ENCODE results near the gene PSRC1.

Gene PSRC1

DNA sequence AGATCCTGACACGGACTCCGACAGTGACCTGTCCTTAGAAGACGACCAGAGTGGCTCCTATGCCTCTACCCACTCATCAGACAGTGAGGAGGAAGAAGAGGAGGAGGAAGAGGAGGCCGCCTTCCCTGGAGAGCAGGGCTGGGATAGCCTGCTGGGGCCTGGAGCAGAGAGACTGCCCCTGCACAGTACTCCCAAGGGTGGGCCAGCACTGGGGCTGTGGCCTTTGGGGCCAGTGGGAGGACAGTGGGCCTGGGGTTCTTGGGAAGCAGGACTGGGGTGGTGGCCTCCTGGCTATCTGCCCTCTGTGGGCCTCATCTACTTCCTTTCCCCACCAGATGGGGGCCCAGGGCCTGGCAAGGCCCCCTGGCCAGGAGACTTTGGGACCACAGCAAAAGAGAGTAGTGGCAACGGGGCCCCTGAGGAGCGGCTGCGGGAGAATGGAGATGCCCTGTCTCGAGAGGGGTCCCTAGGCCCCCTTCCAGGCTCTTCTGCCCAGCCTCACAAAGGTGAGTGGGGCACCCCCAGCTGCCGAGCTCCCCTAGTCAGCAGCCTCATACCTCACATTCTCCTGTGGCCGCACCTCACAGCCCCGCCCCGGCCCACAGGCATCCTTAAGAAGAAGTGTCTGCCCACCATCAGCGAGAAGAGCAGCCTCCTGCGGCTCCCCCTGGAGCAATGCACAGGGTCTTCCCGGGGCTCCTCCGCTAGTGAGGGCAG, 10.0 kb downstream of the PSRC1 start:
- in situ Hi-C loops (cut with HindIII; ENCODE audit: low sequenced_read_pairs) = loop anchor here (5.0 to 10.0 kb wide), 2 partner anchors 129 to 222 kb away; partner anchors contain the start of gene CYB561D1

- in situ Hi-C loops (cut with HindIII; ENCODE audit: low sequenced_read_pairs) = loop anchor here (5.0 to 10.0 kb wide), 2 partner anchors 130 to 223 kb away; partner anchors contain the start of gene CYB561D1
These were observed 10.7 kb downstream of the PSRC1 start for GRCh38 chr1:109272021-109272799.

DNA sequence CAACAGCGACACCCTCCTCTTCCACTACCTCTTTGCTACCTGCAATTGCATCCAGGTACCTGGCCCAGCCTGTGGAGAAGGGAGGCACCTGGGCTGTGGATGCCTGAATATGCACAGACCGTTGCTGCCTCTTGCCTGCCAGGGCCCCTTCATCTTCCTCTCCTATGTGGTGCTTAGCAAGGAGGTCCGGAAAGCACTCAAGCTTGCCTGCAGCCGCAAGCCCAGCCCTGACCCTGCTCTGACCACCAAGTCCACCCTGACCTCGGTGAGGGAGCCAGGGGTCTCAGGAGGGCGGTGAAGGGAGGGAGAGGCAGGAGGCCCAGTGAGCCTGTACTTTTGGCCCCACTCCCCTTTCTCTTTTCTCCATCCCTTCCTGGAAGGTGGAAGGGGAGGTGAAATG, 11.5 kb downstream of the PSRC1 start:
- in situ Hi-C loops (cut with HindIII; ENCODE audit: low sequenced_read_pairs) = loop anchor here (5.0 to 10.0 kb wide), 2 partner anchors 131 to 223 kb away; partner anchors contain the start of gene CYB561D1

GRCh38 chr1:109270623-109271317, 12.2 kb downstream of the PSRC1 start:
- in situ Hi-C loops (cut with HindIII; ENCODE audit: low sequenced_read_pairs) = loop anchor here (5.0 to 10.0 kb wide), 2 partner anchors 132 to 224 kb away; partner anchors contain the start of gene CYB561D1

DNA sequence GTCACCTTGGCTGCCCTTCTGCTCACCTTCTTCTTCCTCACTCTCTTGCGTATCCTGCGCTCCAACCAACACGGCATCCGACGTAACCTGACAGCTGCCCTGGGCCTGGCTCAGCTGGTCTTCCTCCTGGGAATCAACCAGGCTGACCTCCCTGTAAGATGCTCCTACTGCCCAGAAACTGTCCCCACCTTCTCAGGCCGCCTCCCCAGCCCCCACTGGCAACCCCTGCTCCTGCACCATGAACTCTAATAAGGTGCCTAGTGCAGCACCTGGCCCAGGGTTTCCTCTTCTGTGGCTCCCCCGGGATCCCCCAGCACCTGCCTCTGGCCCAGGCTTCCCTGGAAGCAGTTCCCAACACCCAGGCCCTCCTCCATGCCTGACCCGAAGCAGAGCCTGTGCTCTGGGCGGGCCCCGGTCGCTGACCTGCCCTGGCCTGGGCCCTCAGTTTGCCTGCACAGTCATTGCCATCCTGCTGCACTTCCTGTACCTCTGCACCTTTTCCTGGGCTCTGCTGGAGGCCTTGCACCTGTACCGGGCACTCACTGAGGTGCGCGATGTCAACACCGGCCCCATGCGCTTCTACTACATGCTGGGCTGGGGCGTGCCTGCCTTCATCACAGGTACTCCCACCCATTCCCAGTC, 12.8 kb downstream of the PSRC1 start:
- in situ Hi-C loops (cut with HindIII; ENCODE audit: low sequenced_read_pairs) = loop anchor here (5.0 to 10.0 kb wide), 2 partner anchors 132 to 225 kb away; partner anchors contain the start of gene CYB561D1

GRCh38 chr1:109269212-109269980, 13.5 kb downstream of the PSRC1 start:
- in situ Hi-C loops (cut with HindIII; ENCODE audit: low sequenced_read_pairs) = no loop called here

- in situ Hi-C loops (cut with HindIII; ENCODE audit: low sequenced_read_pairs) = no loop called here
These were observed 14.3 kb downstream of the PSRC1 start for GRCh38 chr1:109268431-109269211.

- in situ Hi-C loops (cut with HindIII; ENCODE audit: low sequenced_read_pairs) = no loop called here
These were observed 15.1 kb downstream of the PSRC1 start for GRCh38 chr1:109267743-109268300.

DNA sequence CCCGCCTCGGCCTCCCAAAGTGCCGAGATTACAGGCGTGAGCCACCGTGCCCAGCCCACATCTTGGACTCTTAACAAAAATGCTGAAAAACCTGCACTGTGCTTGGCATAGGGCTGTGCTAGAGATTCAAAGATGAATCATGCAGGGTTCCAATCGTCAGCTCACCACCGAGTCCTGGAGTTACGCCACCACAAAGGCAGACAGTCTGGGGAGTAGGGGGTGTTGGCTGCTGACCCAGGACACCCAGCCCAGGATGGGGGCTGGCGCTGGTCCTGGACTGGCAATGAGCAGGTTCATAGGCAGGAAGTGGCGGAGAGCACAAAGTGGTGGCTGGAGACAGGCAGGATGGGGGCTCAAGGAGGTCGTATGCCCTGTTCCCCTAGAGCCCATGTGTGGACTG, 16.0 kb downstream of the PSRC1 start:
- in situ Hi-C loops (cut with HindIII; ENCODE audit: low sequenced_read_pairs) = no loop called here

DNA sequence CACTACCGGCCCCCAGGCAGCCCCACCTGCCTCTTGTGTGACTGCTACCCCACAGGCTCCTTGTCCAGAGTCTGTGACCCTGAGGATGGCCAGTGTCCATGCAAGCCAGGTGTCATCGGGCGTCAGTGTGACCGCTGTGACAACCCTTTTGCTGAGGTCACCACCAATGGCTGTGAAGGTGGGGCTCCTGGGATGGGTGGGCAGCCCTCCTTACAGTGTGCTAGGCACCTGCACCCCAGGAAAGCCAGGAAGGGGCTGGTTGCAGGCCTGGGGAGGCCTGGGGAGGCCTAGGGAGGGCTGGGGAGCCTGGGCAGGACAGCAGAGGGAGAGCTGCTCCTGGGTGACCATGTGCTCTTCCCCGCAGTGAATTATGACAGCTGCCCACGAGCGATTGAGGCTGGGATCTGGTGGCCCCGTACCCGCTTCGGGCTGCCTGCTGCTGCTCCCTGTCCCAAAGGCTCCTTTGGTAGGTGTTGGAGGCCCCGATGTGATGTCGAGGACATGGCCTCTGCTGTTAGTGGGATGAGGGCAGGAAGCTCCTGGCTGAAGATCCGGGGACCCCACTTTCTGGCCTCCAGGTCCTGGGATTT, 17.1 kb downstream of the PSRC1 start:
- in situ Hi-C loops (cut with HindIII; ENCODE audit: low sequenced_read_pairs) = no loop called here

- in situ Hi-C loops (cut with HindIII; ENCODE audit: low sequenced_read_pairs) = no loop called here
These were observed 17.9 kb downstream of the PSRC1 start for GRCh38 chr1:109265016-109265415.

GRCh38 chr1:109264379-109264755, 18.6 kb downstream of the PSRC1 start:
- in situ Hi-C loops (cut with HindIII; ENCODE audit: low sequenced_read_pairs) = no loop called here

DNA sequence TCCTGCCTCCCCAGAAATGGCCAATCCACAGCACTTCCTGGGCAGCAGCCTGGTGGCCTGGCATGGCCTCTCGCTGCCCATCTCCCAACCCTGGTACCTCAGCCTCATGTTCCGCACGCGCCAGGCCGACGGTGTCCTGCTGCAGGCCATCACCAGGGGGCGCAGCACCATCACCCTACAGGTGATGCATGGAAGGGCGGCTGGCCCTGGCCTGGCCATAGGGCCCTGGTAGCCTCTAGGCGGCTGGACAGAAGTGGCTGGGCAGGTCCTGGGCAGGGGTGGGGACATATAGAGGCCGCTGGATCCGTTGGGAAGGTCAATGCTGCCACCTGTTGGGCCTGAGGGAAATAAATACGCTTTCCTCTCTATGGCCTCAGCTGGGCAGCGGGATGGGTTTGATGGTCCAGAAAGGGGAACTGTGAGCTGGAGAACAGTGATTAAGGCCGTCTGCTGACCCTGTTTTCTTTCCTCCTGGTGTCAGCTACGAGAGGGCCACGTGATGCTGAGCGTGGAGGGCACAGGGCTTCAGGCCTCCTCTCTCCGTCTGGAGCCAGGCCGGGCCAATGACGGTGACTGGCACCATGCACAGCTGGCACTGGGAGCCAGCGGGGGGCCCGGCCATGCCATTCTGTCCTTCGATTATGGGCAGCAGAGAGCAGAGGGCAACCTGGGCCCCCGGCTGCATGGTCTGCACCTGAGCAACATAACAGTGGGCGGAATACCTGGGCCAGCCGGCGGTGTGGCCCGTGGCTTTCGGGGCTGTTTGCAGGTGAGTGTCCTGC, 19.2 kb downstream of the PSRC1 start:
- in situ Hi-C loops (cut with HindIII; ENCODE audit: low sequenced_read_pairs) = no loop called here

GRCh38 chr1:109263234-109263596, 19.7 kb downstream of the PSRC1 start:
- in situ Hi-C loops (cut with HindIII; ENCODE audit: low sequenced_read_pairs) = no loop called here

- in situ Hi-C loops (cut with HindIII; ENCODE audit: low sequenced_read_pairs) = no loop called here
These were observed 20.5 kb downstream of the PSRC1 start for GRCh38 chr1:109262231-109263055.

DNA sequence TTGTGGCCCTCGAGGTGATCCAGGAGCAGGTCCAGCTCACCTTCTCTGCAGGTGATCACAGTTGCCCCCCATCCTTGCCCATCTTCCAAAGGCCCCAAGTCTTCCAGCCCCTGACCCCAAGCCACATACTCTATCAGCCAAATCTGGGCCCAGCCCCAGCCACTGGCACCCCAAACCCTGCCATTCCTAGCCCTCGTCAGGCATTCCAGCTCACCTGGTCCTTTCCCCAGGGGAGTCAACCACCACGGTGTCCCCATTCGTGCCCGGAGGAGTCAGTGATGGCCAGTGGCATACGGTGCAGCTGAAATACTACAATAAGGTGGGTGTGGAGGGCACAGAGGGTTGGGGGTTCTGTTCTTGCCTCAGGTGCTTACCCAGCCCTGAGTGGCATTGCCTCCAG, 21.4 kb downstream of the PSRC1 start:
- in situ Hi-C loops (cut with HindIII; ENCODE audit: low sequenced_read_pairs) = no loop called here

GRCh38 chr1:109261006-109261405, 21.9 kb downstream of the PSRC1 start:
- in situ Hi-C loops (cut with HindIII; ENCODE audit: low sequenced_read_pairs) = no loop called here

Measured in endothelial cell of hepatic sinusoid (primary cell).